ENCODE data around the gene TSHZ2. TPM values are rescaled to one million over a fixed set of nuclear protein-coding genes. Genes with fewer than 3 reads are reported as not detected.

The TSHZ2 gene
- total RNA-seq, 2 experiments from 2014 or later: 0.38 to 0.54 TPM

DNA sequence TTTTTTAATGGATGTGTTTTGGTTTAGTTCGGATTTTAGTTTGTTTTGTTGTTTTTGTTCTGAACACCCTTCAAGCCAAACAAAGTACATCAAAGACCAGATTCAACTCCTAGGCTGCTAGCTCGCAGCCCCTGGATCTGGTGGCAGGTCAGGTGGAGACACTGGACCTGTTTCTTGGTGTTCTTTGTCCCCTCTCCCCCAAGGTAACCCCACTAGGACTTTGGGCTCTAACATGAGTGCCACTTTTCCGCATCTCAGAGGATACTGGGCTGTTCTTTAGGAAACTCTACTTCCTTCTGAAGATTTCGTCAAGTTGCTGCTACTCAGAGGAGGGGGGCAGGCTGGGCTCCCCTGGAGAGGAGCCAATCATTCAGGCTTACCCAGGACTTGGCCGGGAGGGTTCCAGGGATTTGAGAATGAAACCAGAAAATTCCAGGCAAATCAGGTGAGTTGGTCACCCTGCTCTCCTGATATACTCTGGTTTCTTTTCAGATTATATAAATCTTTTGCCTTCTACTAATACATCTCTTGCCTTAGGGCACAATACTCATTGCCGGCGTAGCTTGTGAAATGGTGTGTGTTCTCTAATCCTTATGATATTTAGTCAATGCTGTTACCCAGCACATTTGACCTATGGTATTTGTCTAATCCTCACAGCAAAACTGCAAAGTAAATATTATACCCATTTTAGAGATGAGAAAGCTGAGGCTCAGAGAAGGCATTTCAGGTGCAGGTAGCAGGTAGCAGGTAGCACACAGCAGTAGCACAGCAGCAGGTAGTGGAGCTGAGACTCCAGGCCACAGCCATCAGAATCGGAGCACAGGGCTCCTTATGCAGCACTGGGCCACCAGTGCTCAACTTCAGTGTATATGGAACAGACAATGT, 291.6 kb downstream of the TSHZ2 start:
- POLR2A ChIA-PET: interaction anchor here (0.5 kb wide), 1 partner anchor 34 kb away, joined by 3 read pairs; no protein-coding TSS in a partner anchor
- H3K27ac Mint-ChIP-seq: no peak overlapping the region
- H3K4me3 Mint-ChIP-seq: no peak overlapping the region
- TF ChIP-seq, protein P1, sequence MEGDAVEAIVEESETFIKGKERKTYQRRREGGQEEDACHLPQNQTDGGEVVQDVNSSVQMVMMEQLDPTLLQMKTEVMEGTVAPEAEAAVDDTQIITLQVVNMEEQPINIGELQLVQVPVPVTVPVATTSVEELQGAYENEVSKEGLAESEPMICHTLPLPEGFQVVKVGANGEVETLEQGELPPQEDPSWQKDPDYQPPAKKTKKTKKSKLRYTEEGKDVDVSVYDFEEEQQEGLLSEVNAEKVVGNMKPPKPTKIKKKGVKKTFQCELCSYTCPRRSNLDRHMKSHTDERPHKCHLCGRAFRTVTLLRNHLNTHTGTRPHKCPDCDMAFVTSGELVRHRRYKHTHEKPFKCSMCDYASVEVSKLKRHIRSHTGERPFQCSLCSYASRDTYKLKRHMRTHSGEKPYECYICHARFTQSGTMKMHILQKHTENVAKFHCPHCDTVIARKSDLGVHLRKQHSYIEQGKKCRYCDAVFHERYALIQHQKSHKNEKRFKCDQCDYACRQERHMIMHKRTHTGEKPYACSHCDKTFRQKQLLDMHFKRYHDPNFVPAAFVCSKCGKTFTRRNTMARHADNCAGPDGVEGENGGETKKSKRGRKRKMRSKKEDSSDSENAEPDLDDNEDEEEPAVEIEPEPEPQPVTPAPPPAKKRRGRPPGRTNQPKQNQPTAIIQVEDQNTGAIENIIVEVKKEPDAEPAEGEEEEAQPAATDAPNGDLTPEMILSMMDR (IDR thresholded peaks at IDR 0.05): no peak
- no peak for DNase-seq
- ATAC-seq: no peak
- no peaks in the 10 kb centered on the region for H3K4me1 Mint-ChIP-seq (ENCODE audit: low read depth)
- H3K27me3 Mint-ChIP-seq: peaks cover 1% of the 10 kb centered on the region
- no peaks in the 10 kb centered on the region for H3K9me3 Mint-ChIP-seq
- CTCF ChIA-PET: interaction anchor here (0.6 kb wide), 1 partner anchor 179 kb away, joined by 4 read pairs; no protein-coding TSS in a partner anchor
- H3K36me3 Mint-ChIP-seq (ENCODE audit: low read depth): no peaks in the 10 kb centered on the region
- intact Hi-C loops (cut with micrococcal nuclease): no loop called here

- Mint-ChIP-seq H3K27me3 (peaks cover 1% of the 10 kb centered on the region), H3K4me3 (no peak overlapping the region), H3K9me3 (no peaks in the 10 kb centered on the region), H3K36me3 (ENCODE audit: low read depth) (no peaks in the 10 kb centered on the region), H3K27ac (no peak overlapping the region), H3K4me1 (ENCODE audit: low read depth) (no peaks in the 10 kb centered on the region)
- CTCF ChIA-PET: interaction anchor here (0.6 kb wide), 1 partner anchor 179 kb away, joined by 4 read pairs; no protein-coding TSS in a partner anchor
- POLR2A ChIA-PET: no interaction called here
- TF ChIP-seq, protein P1 (IDR thresholded peaks at IDR 0.05): no peak
- ATAC-seq (no peak), DNase-seq (no peak)
- intact Hi-C loops (cut with micrococcal nuclease): no loop called here
Measured at GRCh38 chr20:53264604-53265003, 292.4 kb downstream of the TSHZ2 start.

GRCh38 chr20:53265304-53265875, 293.2 kb downstream of the TSHZ2 start:
- no peaks in the 10 kb centered on the region for H3K9me3 Mint-ChIP-seq
- POLR2A ChIA-PET: no interaction called here
- H3K4me3 Mint-ChIP-seq: no peak overlapping the region
- ATAC-seq (no peak), DNase-seq (no peak)
- CTCF ChIA-PET: interaction anchor here (0.9 kb wide), 1 partner anchor 10 kb away, joined by 3 read pairs; no protein-coding TSS in a partner anchor
- no peaks in the 10 kb centered on the region for H3K36me3 Mint-ChIP-seq (ENCODE audit: low read depth)
- no peaks in the 10 kb centered on the region for H3K4me1 Mint-ChIP-seq (ENCODE audit: low read depth)
- intact Hi-C loops (cut with micrococcal nuclease): no loop called here
- no peak overlapping the region for H3K27ac Mint-ChIP-seq
- peaks cover 1% of the 10 kb centered on the region for H3K27me3 Mint-ChIP-seq
- TF ChIP-seq, protein P1 (IDR thresholded peaks at IDR 0.05): no peak

- Mint-ChIP-seq H3K27me3 (peaks cover 1% of the 10 kb centered on the region), H3K36me3 (ENCODE audit: low read depth) (no peaks in the 10 kb centered on the region), H3K27ac (no peak overlapping the region), H3K9me3 (no peaks in the 10 kb centered on the region), H3K4me1 (ENCODE audit: low read depth) (no peaks in the 10 kb centered on the region), H3K4me3 (no peak overlapping the region)
- DNase-seq (no peak), ATAC-seq (no peak)
- CTCF ChIA-PET: no interaction called here
- TF ChIP-seq, protein P1 (IDR thresholded peaks at IDR 0.05): no peak
- intact Hi-C loops (cut with micrococcal nuclease): no loop called here
- POLR2A ChIA-PET: no interaction called here
Measured at GRCh38 chr20:53269380-53269779, 297.2 kb downstream of the TSHZ2 start.

GRCh38 chr20:53270792-53271375, 298.7 kb downstream of the TSHZ2 start:
- ATAC-seq (no peak), DNase-seq (no peak)
- no peaks in the 10 kb centered on the region for H3K4me1 Mint-ChIP-seq (ENCODE audit: low read depth)
- TF ChIP-seq, protein P1 (IDR thresholded peaks at IDR 0.05): no peak
- no peaks in the 10 kb centered on the region for H3K36me3 Mint-ChIP-seq (ENCODE audit: low read depth)
- H3K27ac Mint-ChIP-seq: no peak overlapping the region
- H3K4me3 Mint-ChIP-seq: no peak overlapping the region
- POLR2A ChIA-PET: no interaction called here
- CTCF ChIA-PET: no interaction called here
- H3K27me3 Mint-ChIP-seq: peaks cover 2% of the 10 kb centered on the region
- intact Hi-C loops (cut with micrococcal nuclease): no loop called here
- no peaks in the 10 kb centered on the region for H3K9me3 Mint-ChIP-seq
